Hepatocyte (in vitro differentiated cells): ENCODE measurements around the gene MLLT1.

Experiments
- CTCF ChIP-seq: fragments of 200-600 bp; sonication (generic); IDR thresholded peaks from 2 replicates; pipeline ENCODE4 v1.5.1; 2016; ENCODE audit warnings: antibody characterized with exemption, mild to moderate bottlenecking; ENCODE audit not compliant: poor library complexity
- EZH2 ChIP-seq: fragments of 200-600 bp; sonication (generic); IDR thresholded peaks from 2 replicates; pipeline ENCODE4 v1.6.1; 2016; ENCODE audit warnings: antibody characterized with exemption, mild to moderate bottlenecking, borderline replicate concordance
- EZH2phosphoT487 ChIP-seq: fragments of 200-600 bp; sonication (generic); IDR thresholded peaks from one replicate; pipeline ENCODE4 v1.6.1; 2018; ENCODE audit warnings: antibody characterized with exemption, mild to moderate bottlenecking, low read depth, moderate library complexity; ENCODE audit not compliant: unreplicated experiment, severe bottlenecking

GRCh38 chr19:6221878-6222746 is 57.7 kb downstream of the MLLT1 start:
- TF ChIP-seq CTCF (no peak), EZH2phosphoT487 (no peak), EZH2 (no peak)
